H1 (cell line): ENCODE measurements around the gene ZNF692. TPM values are rescaled to one million over a fixed set of nuclear protein-coding genes. Genes with fewer than 3 reads are reported as not detected.

ENCODE experiments used
- CTCF ChIA-PET: fragments of 300-600 bp; sonication (Branson Sonifier 250); formaldehyde crosslinking; loops from one replicate; lab custom pipeline; 2021; ENCODE audit not compliant: partially characterized antibody; lab: Charles Lee
- POLR2A ChIA-PET: fragments of 300-600 bp; sonication (Branson Sonifier 250); formaldehyde crosslinking; loops from one replicate; lab custom pipeline; 2021; ENCODE audit warnings: inconsistent platforms; ENCODE audit not compliant: partially characterized antibody; lab: Charles Lee
- DNase-seq, 2 experiments: peaks; one replicate each; pipeline versions ENCODE4 v3.0.0 to v3.0.0-alpha.2; 2010 to 2022; ENCODE audit warnings: low spot score in 2 of 2, low read depth in 1 of 2, mixed read lengths in 1 of 2
- FAIRE-seq: peaks from 2 replicates; lab custom pipeline; 2011; peaks lifted over from hg19 to GRCh38; lab: Jason Lieb, UNC
- H2AFZ ChIP-seq: 2 replicates; pipeline ENCODE4 v1.8.1; 2012; ENCODE audit warnings: low read length, inconsistent platforms
- H2AK5ac ChIP-seq: 2 replicates; pipeline ENCODE4 v1.6.1; 2013; ENCODE audit warnings: low read depth, low read length
- H2BK120ac ChIP-seq: replicated peaks from 2 replicates; pipeline ENCODE3; 2013; ENCODE audit warnings: low read depth, low read length, inconsistent platforms
- H2BK12ac ChIP-seq: 2 replicates; pipeline ENCODE4 v1.6.1; 2013; ENCODE audit warnings: low read depth, low read length
- H2BK15ac ChIP-seq: 2 replicates; pipeline ENCODE4 v1.6.1; 2013; ENCODE audit warnings: low read length
- H2BK20ac ChIP-seq: 2 replicates; pipeline ENCODE4 v1.6.1; 2013; ENCODE audit warnings: low read length
- H2BK5ac ChIP-seq: 2 replicates; pipeline ENCODE4 v1.6.1; 2013; ENCODE audit warnings: low read depth, low read length
- H3K14ac ChIP-seq: 2 replicates; pipeline ENCODE4 v1.6.1; 2013; ENCODE audit warnings: inconsistent platforms; ENCODE audit not compliant: insufficient read length
- H3K18ac ChIP-seq: 2 replicates; pipeline ENCODE4 v1.6.1; 2013; ENCODE audit warnings: low read length; ENCODE audit errors: extremely low read depth
- H3K23ac ChIP-seq: 2 replicates; pipeline ENCODE4 v1.6.1; 2013; ENCODE audit warnings: inconsistent platforms; ENCODE audit not compliant: insufficient read length
- H3K23me2 ChIP-seq: 2 replicates; pipeline ENCODE4 v1.6.1; 2013; ENCODE audit warnings: low read depth, low read length
- H3K27ac ChIP-seq: 2 replicates; pipeline ENCODE4 v1.6.1; 2011; ENCODE audit warnings: low read depth, low read length, inconsistent platforms
- H3K27me3 ChIP-seq, 4 experiments: replicated peaks in 1 of 4; 1 replicate in 1 of 4; 2 replicates in 3 of 4; pipeline versions ENCODE4 v1.6.1 to v1.8.1; 2011 to 2013; ENCODE audit warnings: low read length in 3 of 4, mild to moderate bottlenecking in 3 of 4, inconsistent platforms in 2 of 4, mixed read lengths in 2 of 4, moderate library complexity in 1 of 4; ENCODE audit not compliant: control insufficient read depth in 3 of 4, insufficient read depth in 3 of 4; ENCODE audit errors: extremely low read depth in 1 of 4
- H3K36me3 ChIP-seq, 4 experiments: 2 replicates each; pipeline versions ENCODE4 v1.6.1 to v1.8.1; 2011 to 2013; ENCODE audit warnings: mild to moderate bottlenecking in 4 of 4, low read length in 3 of 4, moderate library complexity in 2 of 4, control low read depth in 1 of 4, inconsistent platforms in 1 of 4; ENCODE audit not compliant: insufficient read depth in 4 of 4, control insufficient read depth in 2 of 4
- H3K4ac ChIP-seq: replicated peaks from 2 replicates; pipeline ENCODE3; 2013; ENCODE audit warnings: low read length, low read depth, mixed read lengths, inconsistent platforms; ENCODE audit not compliant: insufficient read length
- H3K4me1 ChIP-seq, 4 experiments: replicated peaks in 1 of 4; 1 replicate in 1 of 4; 2 replicates in 3 of 4; pipeline versions ENCODE4 v1.6.1 to v1.8.1; 2011 to 2013; ENCODE audit warnings: low read length in 3 of 4, inconsistent platforms in 2 of 4, mixed read lengths in 1 of 4; ENCODE audit not compliant: insufficient read depth in 4 of 4, control insufficient read depth in 3 of 4
- H3K4me2 ChIP-seq, 2 experiments: 2 replicates each; pipeline versions ENCODE4 v1.6.1 to v1.8.1; 2011 to 2013; ENCODE audit warnings: low read depth in 2 of 2, low read length in 2 of 2, control low read depth in 1 of 2, inconsistent platforms in 1 of 2, mild to moderate bottlenecking in 1 of 2; ENCODE audit not compliant: insufficient read depth in 1 of 2
- H3K4me3 ChIP-seq, 4 experiments: fragments of 200-600, 300-600 bp in 1 of 4; sonication (generic), shearing (Covaris generic), sonication (Bioruptor Twin) in 1 of 4; 2 replicates each; pipeline versions ENCODE4 v1.5.1 to v1.8.1; 2011 to 2016; ENCODE audit warnings: low read length in 4 of 4, low read depth in 3 of 4, control low read depth in 2 of 4, inconsistent platforms in 2 of 4, mild to moderate bottlenecking in 2 of 4, mixed read lengths in 1 of 4, moderate library complexity in 1 of 4; ENCODE audit not compliant: insufficient read depth in 2 of 4; ENCODE audit errors: extremely low read depth in 1 of 4
- H3K56ac ChIP-seq: replicated peaks from 2 replicates; pipeline ENCODE3; 2013; ENCODE audit warnings: low read depth, mild to moderate bottlenecking, mixed read lengths, low read length, inconsistent platforms; ENCODE audit not compliant: insufficient read length
- H3K79me1 ChIP-seq: 2 replicates; pipeline ENCODE4 v1.6.1; 2013; ENCODE audit warnings: low read depth, low read length, control low read depth
- H3K79me2 ChIP-seq, 2 experiments: 2 replicates each; pipeline versions ENCODE4 v1.6.1 to v1.8.1; 2012 to 2013; ENCODE audit warnings: low read length in 2 of 2, mild to moderate bottlenecking in 2 of 2, inconsistent platforms in 1 of 2; ENCODE audit not compliant: insufficient read depth in 2 of 2, control insufficient read depth in 1 of 2
- H3K9ac ChIP-seq, 4 experiments: replicated peaks in 1 of 4; 1 replicate in 1 of 4; 2 replicates in 3 of 4; pipeline versions ENCODE4 v1.6.1 to v1.8.1; 2011 to 2013; ENCODE audit warnings: low read depth in 3 of 4, low read length in 3 of 4, control low read depth in 2 of 4, mild to moderate bottlenecking in 2 of 4, moderate library complexity in 2 of 4, inconsistent platforms in 1 of 4; ENCODE audit errors: extremely low read depth in 1 of 4
- H3K9me3 ChIP-seq, 2 experiments: 2 replicates each; pipeline versions ENCODE4 v1.6.1 to v1.8.1; 2012 to 2013; ENCODE audit warnings: mild to moderate bottlenecking in 2 of 2, moderate library complexity in 2 of 2, control low read depth in 1 of 2, inconsistent platforms in 1 of 2, low read depth in 1 of 2, low read length in 1 of 2, mixed read lengths in 1 of 2; ENCODE audit not compliant: insufficient read depth in 2 of 2
- H4K20me1 ChIP-seq, 2 experiments: replicated peaks in 1 of 2; 2 replicates each; pipeline versions ENCODE3 to v1.8.1; 2011 to 2013; ENCODE audit warnings: inconsistent platforms in 2 of 2, low read length in 2 of 2, mild to moderate bottlenecking in 1 of 2; ENCODE audit not compliant: insufficient read depth in 2 of 2, control insufficient read depth in 1 of 2
- H4K5ac ChIP-seq: 2 replicates; pipeline ENCODE4 v1.6.1; 2013; ENCODE audit warnings: low read length, low read depth, mixed read lengths, inconsistent platforms; ENCODE audit not compliant: insufficient read length
- H4K8ac ChIP-seq: 2 replicates; pipeline ENCODE4 v1.8.0; 2013; ENCODE audit warnings: mild to moderate bottlenecking, moderate library complexity, low read length, inconsistent platforms; ENCODE audit not compliant: insufficient read depth; ENCODE audit errors: extremely low read depth
- H4K91ac ChIP-seq: replicated peaks from 2 replicates; pipeline ENCODE3; 2013; ENCODE audit warnings: low read length, mixed read lengths, inconsistent platforms; ENCODE audit not compliant: insufficient read length
- RBBP5 ChIP-seq: IDR thresholded peaks from 2 replicates; pipeline ENCODE4 v1.7.1; 2012; ENCODE audit warnings: low read depth, mild to moderate bottlenecking, inconsistent platforms, low read length, moderate library complexity, borderline replicate concordance
- TAF7 ChIP-seq: optimal IDR thresholded peaks from 2 replicates; pipeline ENCODE3; 2011; ENCODE audit warnings: low read depth, mild to moderate bottlenecking, inconsistent platforms, low read length, moderate library complexity, borderline replicate concordance
- TEAD4 ChIP-seq: IDR thresholded peaks from 2 replicates; pipeline ENCODE4 v1.6.1; 2012; ENCODE audit warnings: low read depth, low read length, inconsistent platforms, mixed read lengths
- WGBS, 2 experiments: shearing (Covaris generic) in 1 of 2; methylation state at CpG; one replicate each; pipeline versions ENCODE4 v1.1.6 to v1.1.7; 2013 to 2015; ENCODE audit warnings: low lambda C conversion rate in 2 of 2, mixed read lengths in 2 of 2, inconsistent platforms in 1 of 2, low coverage in 1 of 2, missing lambda C conversion rate in 1 of 2; ENCODE audit not compliant: insufficient replicate concordance in 2 of 2, insufficient coverage in 1 of 2, insufficient read length in 1 of 2; ENCODE audit errors: extremely low coverage in 1 of 2, missing lambda C conversion rate in 1 of 2; 5-methylcytosine and 5-hydroxymethylcytosine counted together
- polyA plus RNA-seq, 7 experiments: library from polyadenylated mRNA; depleted of rRNA in 3 of 7; stranded (reverse) in 5 of 7; unstranded in 2 of 7; fragments of >200 nt in 5 of 7; fragments of 200-250 nt in 2 of 7; gene quantifications; 1 replicate in 5 of 7; 2 replicates in 1 of 7; 4 replicates in 1 of 7; pipeline versions ENCODE4 v1.2.1 to v1.2.3, GENCODE V29; 2011 to 2013; ENCODE audit warnings: missing spikeins in 2 of 7, mixed read lengths in 2 of 7
- total RNA-seq: library from RNA; stranded (reverse); fragmentation: NEBNext Ultra II Directional; extraction: Animal tissue kit (Norgen Biotek cat#: 25700); gene quantifications from 2 replicates; pipeline ENCODE4 v1.2.1, GENCODE V29; 2021

Gene ZNF692
- total and polyA plus RNA-seq, 2 of the 8 experiments (the other 6 are each of a cell fraction or from before 2014, with no cell fraction given): 38.4 to 52.3 TPM

DNA sequence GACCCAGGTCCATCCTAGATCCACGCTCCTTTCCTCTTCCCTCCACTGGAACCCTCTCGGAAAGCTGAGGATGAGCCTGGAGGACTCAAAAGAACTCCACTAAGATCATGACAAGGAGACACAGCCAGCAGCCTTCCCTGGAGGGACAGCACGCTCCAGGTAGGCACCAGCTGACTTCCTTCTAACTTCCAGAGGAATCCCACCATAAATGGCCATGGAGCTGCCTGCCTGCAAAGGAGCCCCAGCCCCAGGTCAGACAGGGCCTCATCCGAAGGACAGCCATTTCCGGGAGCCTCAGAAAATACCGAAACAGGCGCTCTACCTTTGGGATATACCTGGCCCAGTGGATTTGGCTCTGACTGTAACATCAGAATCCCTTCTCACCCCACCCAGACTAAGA is 37.2 kb downstream of the ZNF692 start:
- Histone ChIP-seq H4K8ac (no peak overlapping the region), H3K18ac (no peak overlapping the region), H2BK15ac (no peak overlapping the region), H2AFZ (no peak overlapping the region), H2BK20ac (no peak overlapping the region), H3K14ac (no peak overlapping the region), H3K27ac (no peak overlapping the region), H4K20me1 (peaks cover 0 to 10% of the 10 kb centered on the region in 2 experiments), H3K4ac (no peak overlapping the region), H3K9me3 (no peaks in the 10 kb centered on the region), H3K4me1 (peaks cover 0 to 5% (median 3%) of the 10 kb centered on the region in 4 experiments; a peak in 5 of 7 replicates), H3K27me3 (no peaks in the 10 kb centered on the region), H3K23me2 (peaks cover 10% of the 10 kb centered on the region), H3K79me1 (peaks cover 21% of the 10 kb centered on the region), H3K4me3 (no peak overlapping the region), H3K9ac (no peak overlapping the region), H4K91ac (no peak overlapping the region), H2BK5ac (no peak overlapping the region), H2BK120ac (no peak overlapping the region), H2AK5ac (no peak overlapping the region), H4K5ac (no peak overlapping the region), H3K4me2 (no peak overlapping the region), H3K36me3 (peaks cover 0 to 26% (median 10%) of the 10 kb centered on the region in 4 experiments; a peak in 6 of 8 replicates), H3K23ac (no peak overlapping the region), H3K79me2 (peaks cover 0 to 68% of the 10 kb centered on the region in 2 experiments; a peak in 3 of 4 replicates), H3K56ac (no peak overlapping the region), H2BK12ac (no peak overlapping the region)
- FAIRE-seq (no peak), DNase-seq (no peak)
- WGBS, 2 experiments: 93% methylated on average over 7 of the region's 7 CpGs; no CpG with 5 or more reads in 1 of the 2 experiments
- TF ChIP-seq RBBP5 (no peak), TAF7 (no peak), TEAD4 (no peak)
- CTCF ChIA-PET: interaction anchor here (1.0 to 2.6 kb wide), 6 partner anchors 8 to 37 kb away, joined by 3 to 10 read pairs (median 4); partner anchors contain the start of gene ZNF692
- POLR2A ChIA-PET: interaction anchor here (2.5 to 3.9 kb wide), 3 partner anchors 15 to 37 kb away, joined by 8 to 16 read pairs (median 8); partner anchors contain the start of genes ZNF672 and ZNF692
